Fibroblast of mammary gland (primary cell): Measurements from ENCODE around the gene NUTM2B.
"Not testable (repeated sequence)": the region's sequence is repeated elsewhere in the genome, so short reads cannot be mapped to it uniquely, and the experiment has no call there.

Experiments used
- DNase-seq: peaks from one replicate; pipeline ENCODE4 v3.0.0-alpha.2; 2010; ENCODE audit warnings: low read depth
- H3K4me3 ChIP-seq: 2 replicates; pipeline ENCODE4 v1.5.1; 2011; ENCODE audit warnings: low read depth, mild to moderate bottlenecking, low read length, moderate library complexity; ENCODE audit not compliant: control insufficient read depth

Gene NUTM2B

DNA sequence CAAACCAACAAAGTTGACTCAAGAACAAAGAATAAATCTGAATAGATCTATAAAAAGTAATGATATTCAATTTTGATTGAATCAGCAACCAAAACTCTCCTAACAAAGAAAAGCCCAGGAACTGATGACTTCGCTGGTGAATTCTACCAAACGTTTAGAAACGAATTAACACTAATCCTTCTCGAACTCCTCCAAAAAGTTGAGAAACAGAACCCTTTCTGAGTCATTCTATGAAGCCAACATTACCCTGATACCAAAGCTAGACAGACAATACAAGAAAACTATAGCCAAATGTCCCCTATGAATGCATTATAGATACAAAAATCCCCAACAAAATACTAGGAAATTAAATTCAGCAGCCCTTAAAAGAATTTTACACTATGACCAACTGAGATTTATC is 17.0 kb downstream of the NUTM2B start:
- not testable (repeated sequence) for DNase-seq, H3K4me3 ChIP-seq

DNA sequence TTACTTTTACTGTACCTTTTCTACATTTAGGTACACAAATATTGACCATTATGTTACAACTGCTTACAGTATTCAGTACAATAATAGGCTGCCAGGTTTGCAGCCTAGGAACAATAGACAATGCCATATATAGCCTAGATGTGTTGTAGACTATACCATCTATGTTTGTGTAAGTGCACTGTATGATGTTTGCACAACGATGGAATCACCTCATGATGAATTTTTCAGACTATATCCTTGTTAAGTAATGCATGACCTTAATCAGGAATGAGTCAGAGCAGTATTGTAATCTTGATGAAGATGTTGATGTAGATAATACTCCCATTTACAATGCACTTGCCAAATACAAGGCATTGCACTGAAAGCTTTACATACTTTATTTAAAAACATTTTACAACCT is 23.6 kb downstream of the NUTM2B start:
- not testable (repeated sequence) for H3K4me3 ChIP-seq
- DNase-seq = peak; percentile 10

DNA sequence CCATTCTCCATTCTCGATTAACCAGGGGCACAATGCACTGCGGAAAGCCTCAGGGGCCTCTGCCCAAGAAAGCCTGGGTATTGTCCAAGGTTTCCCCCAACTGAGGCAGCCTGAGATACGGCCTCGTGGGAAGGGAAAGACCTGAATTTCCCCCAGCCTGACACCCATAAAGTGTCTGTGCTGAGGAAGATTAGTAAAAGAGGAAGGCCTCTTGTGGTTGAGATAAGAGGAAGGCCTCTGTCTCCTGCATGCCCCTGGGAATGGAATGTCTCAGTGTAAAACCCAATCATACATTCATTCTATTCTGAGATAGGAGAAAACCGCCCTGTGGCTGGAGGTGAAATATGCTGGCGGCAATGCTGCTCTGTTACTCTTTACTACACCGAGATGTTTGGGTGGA is 41.8 kb downstream of the NUTM2B start:
- not testable (repeated sequence) for H3K4me3 ChIP-seq, DNase-seq

DNA sequence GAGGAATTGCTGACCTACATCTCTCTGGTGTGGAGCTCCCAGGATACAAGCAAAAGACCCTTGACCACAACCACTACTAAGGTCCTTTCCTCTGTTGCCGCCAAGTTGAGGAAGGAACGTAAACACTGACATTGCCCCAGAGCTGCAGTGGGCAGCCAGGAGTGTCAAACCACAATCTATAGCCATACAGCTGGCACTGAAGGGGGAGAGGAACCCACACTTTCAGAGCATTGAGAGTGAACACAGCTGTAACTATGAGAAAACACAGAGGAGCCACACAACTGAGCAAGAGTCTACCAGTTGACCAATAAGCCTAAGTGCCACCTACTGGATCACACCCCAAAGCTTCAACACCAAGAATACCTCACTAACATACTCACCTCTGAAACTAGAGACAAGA is 45.5 kb downstream of the NUTM2B start:
- DNase-seq, H3K4me3 ChIP-seq: not testable (repeated sequence)

DNA sequence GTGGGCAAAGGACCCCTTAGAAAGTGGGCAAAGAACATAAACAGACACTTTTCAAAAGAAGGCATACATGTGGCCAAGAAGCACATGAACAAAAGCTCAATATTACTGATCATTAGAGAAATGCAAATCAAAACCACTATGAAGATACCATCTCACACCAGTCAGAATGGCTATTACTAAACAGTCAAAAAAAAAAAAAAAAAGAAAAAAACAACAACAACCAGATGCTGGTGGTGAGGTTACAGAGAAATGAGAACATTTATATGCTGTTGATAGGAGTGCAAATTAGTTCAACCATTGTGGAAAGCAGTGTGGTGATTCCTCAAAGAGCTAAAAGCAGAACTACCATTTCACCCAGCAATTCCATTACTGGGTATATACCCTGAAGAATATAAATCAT is 50.6 kb downstream of the NUTM2B start:
- H3K4me3 ChIP-seq, DNase-seq: not testable (repeated sequence)

DNA sequence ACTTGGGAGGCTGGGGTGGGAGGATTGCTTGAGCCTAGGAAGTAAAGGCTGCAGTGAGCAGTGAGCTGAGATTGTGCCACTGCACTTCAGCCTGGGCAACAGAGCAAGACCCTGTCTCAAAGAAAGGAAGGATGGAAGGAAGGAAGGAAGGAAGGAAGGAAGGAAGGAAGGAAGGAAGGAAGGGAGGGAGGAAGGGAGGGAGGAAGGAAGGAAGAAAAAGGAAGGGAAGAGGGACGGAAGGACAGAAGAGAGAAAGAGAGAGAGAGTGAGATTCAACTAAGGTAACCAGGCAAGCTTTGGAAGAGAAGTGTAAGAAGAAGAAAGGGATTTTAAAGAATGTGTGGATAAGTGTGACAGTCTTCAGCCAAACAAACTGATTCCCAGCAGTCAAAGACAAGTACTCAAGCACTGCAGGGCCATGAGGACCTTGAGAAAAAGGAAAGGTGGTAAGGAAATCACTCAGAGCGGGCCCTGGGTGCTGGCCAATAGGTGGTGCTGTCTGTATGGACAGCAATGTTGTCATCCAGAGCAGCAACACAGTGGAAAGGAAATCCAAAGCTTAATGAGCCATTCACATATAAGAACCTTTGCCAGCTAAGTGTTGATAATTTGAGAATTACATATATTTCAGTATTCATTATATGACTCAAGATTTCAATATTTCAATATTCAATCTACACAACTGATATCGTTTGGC is 55.4 kb downstream of the NUTM2B start:
- DNase-seq = peak; percentile 2
- H3K4me3 ChIP-seq = not testable (repeated sequence)
